GM21723 (cell line): ENCODE measurements around the gene NIM1K.
"Not testable (repeated sequence)": the region's sequence is repeated elsewhere in the genome, so short reads cannot be mapped to it uniquely, and the experiment has no call there.

Experiments used
- ATAC-seq: cut with Tn5 transposase; IDR thresholded peaks from one replicate; pipeline ENCODE4 v1.9.1; 2021; ENCODE audit warnings: mild to moderate bottlenecking, moderate library complexity; ENCODE audit not compliant: unreplicated experiment

NIM1K gene

DNA sequence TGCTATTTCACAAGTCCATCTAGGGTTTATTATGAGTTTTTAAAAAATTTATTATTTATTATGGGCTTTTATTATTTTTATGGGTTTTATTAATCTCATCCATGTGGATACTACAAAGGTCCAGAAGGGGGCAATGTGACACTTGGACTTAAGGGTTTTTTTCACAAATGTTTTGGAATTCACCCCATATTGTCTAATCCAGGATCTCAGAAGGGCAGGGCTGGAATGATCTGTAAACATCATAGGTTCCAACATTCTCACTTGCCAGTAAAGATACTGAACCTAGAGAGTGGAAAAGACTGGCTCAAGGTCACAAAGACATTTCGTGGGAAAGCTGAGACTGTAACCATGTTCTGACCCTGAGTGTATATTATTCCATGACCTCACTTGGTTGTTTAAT is 35.6 kb downstream of the NIM1K start:
- no peak for ATAC-seq

- no peak for ATAC-seq
Measured at GRCh38 chr5:43230707-43231106, 38.7 kb downstream of the NIM1K start.

- ATAC-seq, result no peak
Measured at GRCh38 chr5:43231977-43232376, 40.0 kb downstream of the NIM1K start.

DNA sequence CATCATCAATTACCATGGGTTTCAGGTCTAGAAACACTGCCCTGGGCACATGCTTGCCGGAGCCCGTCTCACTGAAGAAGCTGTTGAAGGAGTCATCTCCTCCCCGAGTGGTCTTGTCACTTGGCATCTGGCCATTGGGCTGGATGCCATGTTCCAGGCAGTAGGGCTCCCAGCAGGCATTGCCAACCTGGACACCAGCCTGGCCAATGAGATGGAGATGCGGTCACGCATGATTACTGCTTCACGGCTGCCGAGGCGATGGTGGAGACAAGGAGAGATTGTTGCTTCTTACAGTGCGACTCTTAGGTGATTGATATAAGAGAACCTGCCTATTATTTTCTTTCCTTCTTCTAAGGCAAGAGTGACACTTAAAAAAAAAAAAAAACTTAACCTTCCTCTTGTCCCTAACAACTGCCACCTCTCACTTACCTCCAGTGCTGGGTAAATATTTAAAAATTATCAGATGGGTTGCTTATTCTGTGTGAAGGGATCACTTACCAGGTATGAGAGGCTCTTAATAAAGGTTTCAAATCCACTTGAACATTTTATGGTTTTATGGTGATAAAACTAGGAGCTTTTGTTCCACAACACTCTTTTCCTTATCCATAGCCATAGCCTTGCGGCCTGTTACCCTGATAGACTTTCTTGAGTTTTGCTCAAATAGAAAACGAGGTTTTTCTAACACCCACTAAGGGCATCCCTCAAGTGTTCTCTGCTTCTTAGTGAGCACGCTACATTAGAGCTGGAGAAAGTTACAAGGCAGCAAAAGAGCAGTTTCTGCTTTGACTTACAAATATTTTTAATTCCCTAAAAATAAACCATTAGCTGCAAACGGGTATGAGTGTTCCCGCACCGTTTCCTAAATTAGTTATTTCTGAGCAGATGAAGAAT is 41.2 kb downstream of the NIM1K start:
- no peak for ATAC-seq

DNA sequence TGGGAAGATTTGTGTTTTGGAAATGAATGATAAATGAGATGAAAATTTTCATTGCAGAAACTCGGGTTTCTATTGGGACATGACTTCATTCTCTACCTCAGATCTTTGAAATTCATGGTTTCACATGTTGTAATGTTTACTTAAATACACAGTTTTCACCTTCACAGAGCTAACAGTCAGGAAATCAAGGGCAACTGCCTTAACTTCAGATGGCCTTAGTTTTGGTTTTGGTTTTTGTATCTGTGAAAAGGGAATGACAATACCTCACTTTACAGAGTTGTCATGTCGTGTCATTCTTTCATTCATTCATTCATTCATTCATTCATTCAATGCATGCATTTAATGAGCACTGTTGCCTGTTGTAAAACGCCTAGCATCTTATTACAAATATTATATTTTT is 41.9 kb downstream of the NIM1K start:
- peak; percentile 75 for ATAC-seq

DNA sequence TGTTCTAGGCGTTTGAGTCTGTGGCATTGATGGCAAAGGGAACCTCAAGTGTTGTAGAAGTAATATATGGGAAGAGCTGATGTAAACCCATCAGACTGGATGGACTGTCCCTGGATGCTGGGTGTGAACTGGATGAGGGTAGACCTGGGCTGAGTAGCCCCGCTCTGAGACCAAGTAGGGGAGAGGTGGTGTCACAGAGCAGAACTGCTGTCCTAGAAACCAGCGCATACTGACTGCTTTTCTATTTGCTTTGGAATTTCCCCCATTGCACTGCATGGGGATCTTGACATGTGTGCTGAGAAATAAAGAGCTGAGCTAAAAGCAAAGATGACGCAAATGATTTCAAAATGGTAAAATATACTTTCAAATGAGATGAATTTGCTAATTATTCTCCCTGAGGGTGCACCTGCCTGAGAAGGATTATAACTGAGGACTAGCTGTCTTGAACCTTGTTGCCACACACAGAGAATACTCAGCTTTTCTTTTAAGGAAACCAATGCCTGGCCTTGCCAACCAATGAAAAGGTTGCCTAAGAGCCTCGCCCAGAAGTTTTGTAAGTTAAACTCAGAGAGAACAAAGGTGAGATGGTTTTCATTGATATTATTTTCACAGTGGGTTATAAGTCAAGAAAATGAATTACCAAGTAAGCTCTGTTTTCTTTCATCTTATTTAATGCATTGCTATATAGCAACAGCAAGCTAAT is 44.8 kb downstream of the NIM1K start:
- ATAC-seq, result no peak

DNA sequence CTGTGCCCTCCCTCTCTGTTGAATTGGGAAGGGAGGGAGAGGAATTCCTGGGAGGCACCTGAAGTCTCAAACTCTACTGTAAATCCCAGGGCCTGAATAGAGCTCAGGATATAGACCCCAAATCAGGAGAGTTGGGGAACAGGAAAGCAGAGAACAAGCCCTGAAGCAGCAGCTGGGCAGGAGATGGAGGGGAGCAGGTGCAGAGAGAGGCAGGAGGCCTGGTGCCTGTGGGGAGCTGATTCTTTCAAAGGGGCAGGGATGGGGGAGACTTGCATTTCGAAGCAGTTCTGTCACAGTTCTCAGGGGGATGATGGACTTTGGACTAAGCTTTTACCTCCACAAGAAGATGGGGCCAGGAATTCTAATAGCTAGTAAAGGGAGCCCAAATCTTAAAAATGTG is 50.2 kb downstream of the NIM1K start:
- no peak for ATAC-seq

- ATAC-seq, result no peak
Measured at GRCh38 chr5:43243270-43243669, 51.2 kb downstream of the NIM1K start.

GRCh38 chr5:43244823-43245565 is 53.0 kb downstream of the NIM1K start:
- peak; percentile 62 for ATAC-seq

GRCh38 chr5:43245724-43246385 is 53.8 kb downstream of the NIM1K start:
- peak; percentile 66 for ATAC-seq

DNA sequence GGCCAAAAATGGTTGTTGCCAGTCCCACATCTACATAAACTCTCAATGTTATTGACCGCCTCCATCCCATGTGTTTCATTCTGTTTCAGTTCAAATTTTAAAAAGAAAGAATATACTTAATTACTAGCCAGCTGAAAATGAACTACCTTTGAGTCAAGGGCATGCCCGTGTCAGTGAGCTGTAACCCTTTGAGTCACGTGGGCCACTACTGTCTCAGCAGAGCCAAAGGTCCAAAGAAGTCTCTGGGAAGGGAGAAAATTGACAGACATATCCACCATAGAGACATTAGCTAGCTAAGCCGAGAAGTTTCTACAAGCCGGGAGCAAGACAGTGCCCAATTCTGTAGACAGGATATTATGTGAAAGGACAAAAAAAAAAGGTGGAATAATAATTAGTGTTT is 59.7 kb downstream of the NIM1K start:
- no peak for ATAC-seq

DNA sequence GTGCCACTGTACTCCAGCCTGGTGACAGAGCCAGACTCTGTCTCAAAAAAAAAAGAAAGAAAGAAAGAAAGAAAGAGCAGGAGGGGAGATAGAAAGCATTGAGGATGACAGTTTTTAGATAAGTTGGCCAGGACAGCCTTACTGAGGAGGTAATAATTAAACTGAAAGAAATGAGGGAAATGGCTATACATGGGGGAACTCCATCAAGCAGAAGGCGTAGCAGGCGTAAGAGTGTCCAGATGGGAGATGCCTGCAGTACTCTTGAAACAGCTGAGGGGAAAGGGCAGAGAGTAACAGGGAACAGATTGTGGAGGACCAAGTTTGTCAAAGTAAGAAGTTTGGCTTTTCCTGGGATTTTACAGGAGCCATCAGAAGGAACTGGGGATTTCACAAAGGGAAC is 63.7 kb downstream of the NIM1K start:
- no peak for ATAC-seq

DNA sequence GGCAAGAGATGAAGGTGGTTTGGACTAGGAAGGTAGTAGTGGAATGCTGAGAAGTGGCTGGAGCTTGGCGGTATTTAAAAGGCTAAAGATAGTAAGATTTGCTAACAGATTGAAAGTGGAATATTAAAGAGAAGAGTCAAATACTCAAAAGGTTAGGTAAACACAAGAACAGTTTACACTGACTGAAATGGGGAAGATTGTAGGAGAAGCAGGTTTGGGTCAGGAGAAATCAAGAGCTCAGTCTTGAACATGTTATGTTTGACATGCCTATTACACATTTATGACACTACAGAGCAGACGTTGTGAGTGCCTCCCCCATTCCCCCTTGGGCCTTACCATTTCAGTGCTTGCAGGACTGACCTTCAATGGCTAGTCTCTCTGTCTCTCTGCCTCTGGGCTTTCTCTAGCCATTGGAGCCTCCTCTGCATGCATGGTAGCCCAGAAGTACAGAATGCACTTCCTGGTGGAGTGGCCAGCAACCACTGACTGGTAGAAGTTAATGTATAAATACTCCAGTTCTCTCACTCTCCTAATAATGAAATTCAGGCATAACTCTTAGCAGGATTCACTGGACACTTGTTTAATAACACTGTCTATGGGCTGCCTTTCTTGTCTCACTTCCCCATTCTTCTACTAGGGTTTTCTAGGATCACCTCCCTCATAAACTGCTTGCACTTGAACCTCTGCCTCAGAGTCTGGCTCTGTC is 64.4 kb downstream of the NIM1K start:
- ATAC-seq, result no peak

GRCh38 chr5:43258116-43258515 is 66.1 kb downstream of the NIM1K start:
- no peak for ATAC-seq

DNA sequence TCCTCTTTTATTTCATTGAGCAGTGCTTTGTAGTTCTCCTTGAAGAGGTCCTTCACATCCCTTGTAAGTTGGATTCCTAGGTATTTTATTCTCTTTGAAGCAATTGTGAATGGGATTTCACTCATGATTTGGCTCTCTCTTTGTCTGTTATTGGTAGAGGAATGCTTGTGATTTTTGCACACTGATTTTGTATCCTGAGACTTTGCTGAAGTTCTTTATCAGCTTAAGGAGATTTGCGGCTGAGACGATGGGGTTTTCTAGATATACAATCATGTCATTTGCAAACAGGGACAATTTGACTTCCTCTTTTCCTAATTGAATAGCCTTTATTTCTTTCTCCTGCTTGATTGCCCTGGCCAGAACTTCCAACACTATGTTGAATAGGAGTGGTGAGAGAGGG is 70.2 kb downstream of the NIM1K start:
- ATAC-seq, result not testable (repeated sequence)

DNA sequence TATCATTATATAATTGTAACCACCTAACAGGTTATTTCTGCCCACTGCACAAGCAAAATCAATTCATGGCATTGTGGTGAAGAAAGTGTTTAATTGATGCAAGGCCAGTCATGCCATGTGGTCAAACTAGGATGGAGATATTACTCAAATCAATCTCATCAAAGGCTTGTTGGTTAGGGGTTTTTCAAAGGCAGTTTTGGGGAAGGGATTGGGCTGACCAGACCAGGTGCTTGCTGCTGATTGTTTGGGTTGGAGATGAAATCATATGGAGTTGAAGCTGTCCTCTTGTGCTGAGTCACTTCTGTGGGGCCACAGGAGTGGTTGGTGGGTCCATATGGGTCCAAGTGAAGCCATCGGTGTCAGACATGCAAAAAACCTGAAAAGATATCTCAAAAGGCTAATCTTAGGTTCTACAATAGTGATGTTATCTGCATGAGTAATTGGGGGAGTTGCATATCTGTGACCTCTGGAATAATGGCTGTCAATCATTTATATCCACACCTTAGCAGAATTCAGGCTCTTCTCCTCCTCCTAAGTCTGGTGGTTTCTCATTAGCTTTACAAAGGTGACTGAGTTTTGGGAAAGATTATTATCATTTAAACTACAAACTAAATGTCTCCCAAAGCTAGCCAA is 76.3 kb downstream of the NIM1K start:
- no peak for ATAC-seq

- ATAC-seq, result no peak
Measured at GRCh38 chr5:43270645-43271044, 78.6 kb downstream of the NIM1K start.

- no peak for ATAC-seq
Measured at GRCh38 chr5:43273552-43273951, 81.5 kb downstream of the NIM1K start.

- ATAC-seq, result no peak
Measured at GRCh38 chr5:43274435-43275114, 82.5 kb downstream of the NIM1K start.
